ENCODE measurements around the gene SUCNR1.
"Not testable (repeated sequence)": the region's sequence is repeated elsewhere in the genome, so short reads cannot be mapped to it uniquely, and the experiment has no call there.

SUCNR1 gene

GRCh38 chr3:151871639-151872468 lies 1.6 kb upstream of the SUCNR1 start:
- DNase-seq = no peak

- DNase-seq = not testable (repeated sequence)
These were observed 636 bp downstream of the SUCNR1 start for GRCh38 chr3:151874079-151874478.

- no peak for DNase-seq
These were observed 2.3 kb downstream of the SUCNR1 start for GRCh38 chr3:151875759-151876158.

- no peak for DNase-seq
These were observed 3.8 kb downstream of the SUCNR1 start for GRCh38 chr3:151877269-151877668.

GRCh38 chr3:151878465-151878864 lies 5.0 kb downstream of the SUCNR1 start:
- no peak for DNase-seq

GRCh38 chr3:151879037-151879436 lies 5.6 kb downstream of the SUCNR1 start:
- DNase-seq = no peak

- DNase-seq = no peak
These were observed 6.4 kb downstream of the SUCNR1 start for GRCh38 chr3:151879679-151880415.

GRCh38 chr3:151880416-151880690 lies 6.9 kb downstream of the SUCNR1 start:
- peak; percentile 77 for DNase-seq

- no peak for DNase-seq
These were observed 7.7 kb downstream of the SUCNR1 start for GRCh38 chr3:151881137-151881536.

GRCh38 chr3:151885397-151885796 lies 12.0 kb downstream of the SUCNR1 start:
- not testable (repeated sequence) for DNase-seq

GRCh38 chr3:151887450-151888211 lies 14.2 kb downstream of the SUCNR1 start:
- not testable (repeated sequence) for DNase-seq

- no peak for DNase-seq
These were observed 17.3 kb downstream of the SUCNR1 start for GRCh38 chr3:151890721-151891141.

GRCh38 chr3:151891721-151892120 lies 18.3 kb downstream of the SUCNR1 start:
- no peak for DNase-seq

- DNase-seq = no peak
These were observed 20.8 kb downstream of the SUCNR1 start for GRCh38 chr3:151894219-151894618.

- DNase-seq = peak; percentile 39
These were observed 22.2 kb downstream of the SUCNR1 start for GRCh38 chr3:151895478-151896241.

- DNase-seq = peak; percentile 29
These were observed 23.0 kb downstream of the SUCNR1 start for GRCh38 chr3:151896246-151897012.

- DNase-seq = not testable (repeated sequence)
These were observed 24.7 kb downstream of the SUCNR1 start for GRCh38 chr3:151898121-151898520.

GRCh38 chr3:151898564-151899261 lies 25.3 kb downstream of the SUCNR1 start:
- not testable (repeated sequence) for DNase-seq

- DNase-seq = no peak
These were observed 26.6 kb downstream of the SUCNR1 start for GRCh38 chr3:151899996-151900395.

- DNase-seq = no peak
These were observed 27.0 kb downstream of the SUCNR1 start for GRCh38 chr3:151900460-151900859.

All from fibroblast of skin of abdomen (primary cell).